AG04449 (cell line): Measurements from ENCODE around the gene OR10AD1.

Source experiments
- CTCF ChIA-PET: fragments of 350-600 bp; formaldehyde crosslinking; extraction: SDS; loops from one replicate; lab custom pipeline; 2021; ENCODE audit warnings: antibody characterized with exemption; lab: Yijun Ruan, JAX
- POLR2A ChIA-PET: fragments of 400-600, 350-600 bp; formaldehyde crosslinking; extraction: SDS; loops from one replicate; lab custom pipeline; 2020; ENCODE audit warnings: antibody characterized with exemption, inconsistent platforms; lab: Yijun Ruan, JAX
- DNase-seq: peaks from one replicate; pipeline ENCODE4 v3.0.0-alpha.2; 2010; ENCODE audit warnings: low read depth, low spot score
- H3K4me3 ChIP-seq: 2 replicates; pipeline ENCODE4 v1.5.1; 2011; ENCODE audit warnings: low read depth, mild to moderate bottlenecking, control low read depth, low read length
- CTCF ChIP-seq: IDR thresholded peaks from one replicate; pipeline ENCODE4 v1.5.1; 2011; ENCODE audit warnings: mild to moderate bottlenecking, moderate library complexity, low read length, control low read depth, inconsistent platforms; ENCODE audit not compliant: insufficient read depth; ENCODE audit errors: missing control alignments

OR10AD1 gene

DNA sequence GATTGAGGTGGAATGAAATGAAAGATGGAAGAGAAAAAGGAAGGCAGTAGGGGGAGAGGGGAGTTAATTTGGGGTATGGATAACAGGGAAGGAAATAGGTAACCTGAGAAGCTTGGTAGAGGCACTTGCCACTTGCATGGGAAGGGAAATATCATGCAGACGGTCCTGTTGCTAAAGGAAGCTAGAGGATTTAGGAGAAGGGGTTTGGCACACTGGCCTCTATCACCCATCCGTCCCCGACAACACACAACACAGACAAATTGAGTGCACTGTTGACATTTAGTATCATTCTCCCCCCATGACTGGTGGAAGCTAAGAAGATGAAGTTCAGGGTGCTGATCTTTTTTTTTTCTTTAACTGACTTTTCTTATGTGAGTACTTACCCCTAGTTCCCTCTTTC lies 2.0 kb downstream of the OR10AD1 start:
- H3K4me3 ChIP-seq, result no peak overlapping the region
- ChIA-PET CTCF (interaction anchor here (4.7 kb wide), 1 partner anchor 13 kb away, joined by 45 read pairs; no protein-coding TSS in a partner anchor), POLR2A (no interaction called here)
- DNase-seq, result no peak
- TF ChIP-seq CTCF, result no peak

DNA sequence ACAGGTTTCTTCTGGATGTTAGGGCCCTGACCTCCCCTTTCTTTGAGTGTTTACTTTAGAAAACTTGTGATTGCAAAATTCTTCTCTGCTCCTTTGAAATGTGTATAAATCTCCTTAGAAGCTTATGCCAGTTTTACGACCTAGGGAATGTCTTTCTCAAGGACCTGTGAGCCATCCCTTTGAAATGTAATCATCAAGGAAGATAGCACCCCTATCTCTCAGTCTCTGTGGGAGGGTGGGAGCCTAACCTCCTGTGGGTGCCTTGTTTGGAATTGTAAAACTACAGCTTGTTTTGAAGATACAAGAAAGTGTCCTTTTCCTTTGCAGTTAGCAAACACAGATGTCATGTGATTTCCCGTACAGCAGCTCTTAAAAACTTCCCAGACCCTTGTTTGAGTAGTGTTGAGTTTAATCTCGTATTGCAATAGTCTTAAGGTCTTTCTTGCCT lies 3.3 kb downstream of the OR10AD1 start:
- CTCF ChIA-PET, result interaction anchor here (0.8 to 4.7 kb wide), 6 partner anchors 12 to 256 kb away, joined by 3 to 45 read pairs (median 3); no protein-coding TSS in a partner anchor

DNA sequence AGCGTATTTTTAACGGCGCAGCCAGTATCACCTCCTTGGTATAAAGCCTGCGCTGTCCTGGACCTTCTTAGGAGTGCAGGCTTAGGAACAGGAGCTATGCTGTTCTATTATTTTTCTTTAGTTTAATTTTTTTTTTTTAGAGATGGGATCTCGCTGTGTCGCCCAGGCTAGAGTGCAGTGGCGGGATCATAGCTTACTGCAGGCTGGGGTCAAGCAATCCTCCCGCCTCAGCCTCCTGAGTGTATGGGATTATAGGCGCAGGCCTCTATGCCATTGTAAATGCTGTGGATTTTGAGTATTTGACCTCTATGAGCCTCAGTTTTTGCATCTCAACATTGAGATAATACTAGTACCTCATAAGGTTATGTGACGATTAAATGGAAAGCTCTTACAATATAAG lies 4.1 kb downstream of the OR10AD1 start:
- CTCF ChIA-PET, result interaction anchor here (0.8 to 4.7 kb wide), 6 partner anchors 11 to 257 kb away, joined by 3 to 45 read pairs (median 4); no protein-coding TSS in a partner anchor
- H3K4me3 ChIP-seq, result peak overlapping the region; percentile 85
- POLR2A ChIA-PET, result no interaction called here

More for the DNA sequence above, 3.3 kb downstream of the OR10AD1 start:
- DNase-seq, result no peak
- no peak overlapping the region for H3K4me3 ChIP-seq
- no peak for TF ChIP-seq CTCF
- POLR2A ChIA-PET, result no interaction called here

DNA sequence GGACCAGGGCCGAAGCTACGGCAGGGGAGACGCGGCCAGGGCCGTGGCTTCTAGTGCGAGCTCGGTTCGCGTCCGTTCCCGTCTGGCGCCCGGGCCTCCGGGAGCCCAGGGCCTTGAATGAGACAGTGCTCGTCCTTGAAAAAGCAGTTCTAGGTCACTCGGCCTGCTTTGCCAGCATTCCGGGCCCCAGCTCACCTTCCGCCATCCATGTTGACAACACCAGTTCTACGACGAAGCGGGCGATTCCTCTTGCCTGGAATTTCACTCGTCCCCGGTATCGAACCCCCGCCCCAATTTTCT lies 4.5 kb downstream of the OR10AD1 start:
- no peak for TF ChIP-seq CTCF
- CTCF ChIA-PET, result interaction anchor here (1.3 to 4.7 kb wide), 4 partner anchors 10 to 40 kb away, joined by 3 to 45 read pairs (median 4); no protein-coding TSS in a partner anchor
- no peak for DNase-seq
- H3K4me3 ChIP-seq, result peak overlapping the region; percentile 85
- POLR2A ChIA-PET, result no interaction called here

More for the DNA sequence above, 4.1 kb downstream of the OR10AD1 start:
- no peak for DNase-seq
- no peak for TF ChIP-seq CTCF

- DNase-seq, result peak; percentile 45
- TF ChIP-seq CTCF, result peak; percentile 20
- peak overlapping the region; percentile 85 for H3K4me3 ChIP-seq
- ChIA-PET CTCF (interaction anchor here (1.0 to 4.7 kb wide), 8 partner anchors 10 to 425 kb away, joined by 3 to 45 read pairs (median 4); partner anchors contain the start of gene CCDC184), POLR2A (interaction anchor here (1.5 kb wide), 1 partner anchor 15 kb away, joined by 4 read pairs; the partner anchor contains the start of gene CCDC184)
These were observed 5.0 kb downstream of the OR10AD1 start for GRCh38 chr12:48197971-48198671.

- TF ChIP-seq CTCF, result peak; percentile 26
- CTCF ChIA-PET, result interaction anchor here (0.6 to 4.7 kb wide), 10 partner anchors 9 to 426 kb away, joined by 3 to 45 read pairs (median 4); partner anchors contain the start of gene CCDC184
- peak overlapping the region; percentile 85 for H3K4me3 ChIP-seq
- POLR2A ChIA-PET, result interaction anchor here (1.5 kb wide), 1 partner anchor 15 kb away, joined by 4 read pairs; the partner anchor contains the start of gene CCDC184
- DNase-seq, result no peak
These were observed 5.5 kb downstream of the OR10AD1 start for GRCh38 chr12:48197549-48197970.
